Measurements from ENCODE around the gene VMP1. TPM values are rescaled to one million over a fixed set of nuclear protein-coding genes. Genes with fewer than 3 reads are reported as not detected.
"Not testable (repeated sequence)": the region's sequence is repeated elsewhere in the genome, so short reads cannot be mapped to it uniquely, and the experiment has no call there.

Gene VMP1
- total and polyA plus RNA-seq, 2 donors (not counting 1 experiment from before 2014, with no cell fraction given): 20.4 to 83.5 TPM

DNA sequence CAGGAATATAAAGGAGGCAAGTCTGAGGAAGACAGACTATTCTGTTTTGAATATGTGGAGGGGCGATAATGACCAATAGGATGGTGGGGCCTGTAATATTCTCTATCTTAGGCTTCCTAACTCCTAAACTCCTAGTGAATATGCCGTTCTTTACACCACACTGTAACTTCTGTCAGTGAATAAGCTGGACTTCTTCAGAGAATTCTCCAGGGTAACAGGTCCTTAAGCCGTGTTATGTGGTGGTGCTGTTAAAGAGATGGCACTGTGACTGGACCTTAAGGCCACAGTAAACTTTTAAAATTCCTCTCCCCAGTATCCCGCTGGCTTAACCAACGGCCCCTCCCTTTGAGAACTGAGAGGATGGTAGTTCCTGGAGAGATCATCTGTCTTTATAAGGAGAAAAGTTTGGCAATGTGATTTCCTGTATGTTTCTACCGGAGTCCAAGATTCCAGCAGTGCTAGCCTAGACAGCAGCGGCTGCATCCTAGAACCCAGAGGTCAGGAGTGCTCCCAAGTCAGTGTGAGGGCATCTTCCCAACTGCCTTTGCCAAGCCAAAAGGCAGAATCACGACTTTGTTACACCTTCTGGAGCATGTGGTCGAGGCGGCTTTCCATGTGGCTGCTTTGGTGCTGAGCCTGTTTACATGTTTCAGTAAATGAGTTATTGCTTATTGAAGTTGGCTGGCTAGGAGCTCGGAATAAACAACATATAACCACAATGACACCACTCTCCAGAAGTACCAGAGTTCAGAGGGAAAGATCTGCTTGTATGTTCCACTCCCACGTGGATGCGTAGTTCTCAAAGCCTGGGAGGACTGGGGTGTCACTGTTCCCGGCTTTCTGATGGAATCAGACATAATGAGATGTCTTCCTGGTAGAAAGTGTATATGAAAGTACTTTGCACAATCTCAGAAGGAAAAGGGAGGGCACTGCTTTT is 144.3 kb downstream of the VMP1 start:
- Histone ChIP-seq H3K4me1 (ENCODE audit: control insufficient read depth in 2 of 2, insufficient read depth in 2 of 2, low read length in 2 of 2) (peaks cover 26 to 36% of the 10 kb centered on the region in 2 donors), H3K4me3 (ENCODE audit: control extremely low read depth in 1 of 5, extremely low read depth in 1 of 5, insufficient read depth in 1 of 5, low read depth in 2 of 5, low read length in 4 of 5) (no peak overlapping the region), H3K27me3 (replicated peaks in 1 of 4; ENCODE audit: control extremely low read depth in 1 of 4, control insufficient read depth in 3 of 4, insufficient read depth in 4 of 4, low read length in 3 of 4) (no peaks in the 10 kb centered on the region), H2AFZ (ENCODE audit: insufficient read depth, low read depth, low read length, poor library complexity, severe bottlenecking) (no peak overlapping the region), H3K27ac (ENCODE audit: low read length in 2 of 2) (no peak overlapping the region), H3K4me2 (replicated peaks; ENCODE audit: low read depth, low read length, poor library complexity, severe bottlenecking) (no peak overlapping the region), H3K36me3 (replicated peaks in 1 of 2; ENCODE audit: control extremely low read depth in 1 of 2, control insufficient read depth in 1 of 2, extremely low read depth in 1 of 2, insufficient read depth in 2 of 2, low read length in 1 of 2) (no peaks in the 10 kb centered on the region), H3K9ac (ENCODE audit: low read length) (no peak overlapping the region), H3K79me2 (ENCODE audit: control insufficient read depth, insufficient read depth, low read length) (no peaks in the 10 kb centered on the region), H4K20me1 (ENCODE audit: control insufficient read depth, insufficient read depth, low read length, poor library complexity, severe bottlenecking) (no peaks in the 10 kb centered on the region), H3K9me3 (ENCODE audit: control extremely low read depth in 1 of 3, control insufficient read depth in 2 of 3, insufficient read depth in 1 of 3, low read length in 2 of 3) (no peaks in the 10 kb centered on the region)
- H3K9me3 Mint-ChIP-seq (ENCODE audit: insufficient read depth): no peaks in the 10 kb centered on the region
- peak overlapping the region; percentile 11 for H3K27ac Mint-ChIP-seq
- ChIA-PET POLR2A (no interaction called here), CTCF (interaction anchor here (1.3 to 4.0 kb wide), 2 partner anchors 10 to 13 kb away, joined by 3 to 22 read pairs; no protein-coding TSS in a partner anchor)
- 94% methylated on average over 8 of the region's 14 CpGs for WGBS (ENCODE audit: insufficient coverage)
- intact Hi-C loops (cut with micrococcal nuclease): loop anchor here (2.0 kb wide), 1 partner anchor 41 kb away; the partner anchor contains the start of genes RPS6KB1 and TUBD1
- no peak for DNase-seq
- H3K4me1 Mint-ChIP-seq: peaks cover 32% of the 10 kb centered on the region
- no peaks in the 10 kb centered on the region for H3K27me3 Mint-ChIP-seq
- TF ChIP-seq EZH2 (IDR thresholded peaks at IDR 0.05; ENCODE audit: borderline replicate concordance, insufficient read depth, low read depth, low read length, poor library complexity, severe bottlenecking): no peak
- TF ChIP-seq, protein P1, sequence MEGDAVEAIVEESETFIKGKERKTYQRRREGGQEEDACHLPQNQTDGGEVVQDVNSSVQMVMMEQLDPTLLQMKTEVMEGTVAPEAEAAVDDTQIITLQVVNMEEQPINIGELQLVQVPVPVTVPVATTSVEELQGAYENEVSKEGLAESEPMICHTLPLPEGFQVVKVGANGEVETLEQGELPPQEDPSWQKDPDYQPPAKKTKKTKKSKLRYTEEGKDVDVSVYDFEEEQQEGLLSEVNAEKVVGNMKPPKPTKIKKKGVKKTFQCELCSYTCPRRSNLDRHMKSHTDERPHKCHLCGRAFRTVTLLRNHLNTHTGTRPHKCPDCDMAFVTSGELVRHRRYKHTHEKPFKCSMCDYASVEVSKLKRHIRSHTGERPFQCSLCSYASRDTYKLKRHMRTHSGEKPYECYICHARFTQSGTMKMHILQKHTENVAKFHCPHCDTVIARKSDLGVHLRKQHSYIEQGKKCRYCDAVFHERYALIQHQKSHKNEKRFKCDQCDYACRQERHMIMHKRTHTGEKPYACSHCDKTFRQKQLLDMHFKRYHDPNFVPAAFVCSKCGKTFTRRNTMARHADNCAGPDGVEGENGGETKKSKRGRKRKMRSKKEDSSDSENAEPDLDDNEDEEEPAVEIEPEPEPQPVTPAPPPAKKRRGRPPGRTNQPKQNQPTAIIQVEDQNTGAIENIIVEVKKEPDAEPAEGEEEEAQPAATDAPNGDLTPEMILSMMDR (IDR thresholded peaks at IDR 0.05): no peak
- no peak for ATAC-seq (ENCODE audit: low read depth)
- no peak overlapping the region for H3K4me3 Mint-ChIP-seq

DNA sequence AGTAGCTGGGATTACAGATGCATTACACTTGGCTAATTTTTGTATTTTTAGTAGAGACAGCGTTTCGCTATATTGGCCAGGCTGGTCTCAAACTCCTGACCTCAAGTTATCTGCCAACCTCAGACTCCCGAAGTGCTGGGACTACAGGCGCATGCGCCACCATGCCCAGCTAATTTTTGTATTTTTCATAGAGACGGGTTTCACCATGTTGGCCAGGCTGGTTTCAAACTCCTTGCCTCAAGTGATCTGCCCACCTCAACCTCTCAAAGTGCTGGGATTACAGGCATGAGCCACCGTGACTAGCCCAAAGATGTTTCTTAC is 145.4 kb downstream of the VMP1 start:
- Mint-ChIP-seq H3K27ac (peak overlapping the region; percentile 78), H3K4me1 (peaks cover 24% of the 10 kb centered on the region)
- not testable (repeated sequence) for H3K9me3 ChIP-seq (ENCODE audit: control extremely low read depth in 1 of 3, control insufficient read depth in 2 of 3, insufficient read depth in 1 of 3, low read length in 2 of 3); ATAC-seq (ENCODE audit: low read depth); H3K27ac ChIP-seq (ENCODE audit: low read length in 2 of 2); H4K20me1 ChIP-seq (ENCODE audit: control insufficient read depth, insufficient read depth, low read length, poor library complexity, severe bottlenecking); H3K9me3 Mint-ChIP-seq (ENCODE audit: insufficient read depth); H3K4me3 ChIP-seq (ENCODE audit: control extremely low read depth in 1 of 5, extremely low read depth in 1 of 5, insufficient read depth in 1 of 5, low read depth in 2 of 5, low read length in 4 of 5); H3K9ac ChIP-seq (ENCODE audit: low read length); H3K27me3 ChIP-seq (replicated peaks in 1 of 4; ENCODE audit: control extremely low read depth in 1 of 4, control insufficient read depth in 3 of 4, insufficient read depth in 4 of 4, low read length in 3 of 4); H3K27me3 Mint-ChIP-seq; H3K4me2 ChIP-seq (replicated peaks; ENCODE audit: low read depth, low read length, poor library complexity, severe bottlenecking); H3K36me3 ChIP-seq (replicated peaks in 1 of 2; ENCODE audit: control extremely low read depth in 1 of 2, control insufficient read depth in 1 of 2, extremely low read depth in 1 of 2, insufficient read depth in 2 of 2, low read length in 1 of 2); H2AFZ ChIP-seq (ENCODE audit: insufficient read depth, low read depth, low read length, poor library complexity, severe bottlenecking); H3K79me2 ChIP-seq (ENCODE audit: control insufficient read depth, insufficient read depth, low read length); DNase-seq; H3K4me3 Mint-ChIP-seq
- ChIA-PET POLR2A (interaction anchor here (0.6 kb wide), 1 partner anchor 8 kb away, joined by 6 read pairs; no protein-coding TSS in a partner anchor), CTCF (interaction anchor here (0.6 to 4.0 kb wide), 6 partner anchors 11 to 69 kb away, joined by 3 to 22 read pairs (median 5); no protein-coding TSS in a partner anchor)
- WGBS (ENCODE audit: insufficient coverage): 100% methylated on average over 6 of the region's 7 CpGs
- H3K4me1 ChIP-seq (ENCODE audit: control insufficient read depth in 2 of 2, insufficient read depth in 2 of 2, low read length in 2 of 2): peaks cover 15 to 25% of the 10 kb centered on the region in 2 donors
- intact Hi-C loops (cut with micrococcal nuclease): loop anchor here (2.0 kb wide), 1 partner anchor 40 kb away; the partner anchor contains the start of genes RPS6KB1 and TUBD1

Measured in B cell (primary cell).